ENCODE results near the gene CAMTA1. TPM values are rescaled to one million over a fixed set of nuclear protein-coding genes. Genes with fewer than 3 reads are reported as not detected.

Gene CAMTA1
- total RNA-seq, 1 experiment from 2014 or later = 82.2 TPM

DNA sequence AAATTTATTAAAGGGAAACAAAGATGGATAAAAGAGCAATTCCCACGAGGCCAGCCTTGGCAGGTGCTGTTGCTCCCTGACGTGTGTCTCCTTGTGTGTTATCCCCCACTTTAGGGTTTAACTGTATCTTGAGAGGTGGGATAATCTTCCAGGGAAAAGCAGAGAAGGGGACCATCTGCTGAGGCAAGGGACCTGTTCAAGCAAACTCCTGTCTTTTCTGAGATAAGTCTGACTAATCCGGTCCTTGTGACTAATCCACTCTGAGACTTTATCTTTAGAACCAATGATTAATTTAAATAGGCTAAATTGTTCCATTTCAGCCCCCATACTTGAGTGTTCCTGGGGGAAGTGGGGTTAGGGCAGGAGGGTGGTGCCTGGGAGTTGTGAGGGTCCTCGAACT, 163.6 kb downstream of the CAMTA1 start:
- TF ChIP-seq, protein P1, sequence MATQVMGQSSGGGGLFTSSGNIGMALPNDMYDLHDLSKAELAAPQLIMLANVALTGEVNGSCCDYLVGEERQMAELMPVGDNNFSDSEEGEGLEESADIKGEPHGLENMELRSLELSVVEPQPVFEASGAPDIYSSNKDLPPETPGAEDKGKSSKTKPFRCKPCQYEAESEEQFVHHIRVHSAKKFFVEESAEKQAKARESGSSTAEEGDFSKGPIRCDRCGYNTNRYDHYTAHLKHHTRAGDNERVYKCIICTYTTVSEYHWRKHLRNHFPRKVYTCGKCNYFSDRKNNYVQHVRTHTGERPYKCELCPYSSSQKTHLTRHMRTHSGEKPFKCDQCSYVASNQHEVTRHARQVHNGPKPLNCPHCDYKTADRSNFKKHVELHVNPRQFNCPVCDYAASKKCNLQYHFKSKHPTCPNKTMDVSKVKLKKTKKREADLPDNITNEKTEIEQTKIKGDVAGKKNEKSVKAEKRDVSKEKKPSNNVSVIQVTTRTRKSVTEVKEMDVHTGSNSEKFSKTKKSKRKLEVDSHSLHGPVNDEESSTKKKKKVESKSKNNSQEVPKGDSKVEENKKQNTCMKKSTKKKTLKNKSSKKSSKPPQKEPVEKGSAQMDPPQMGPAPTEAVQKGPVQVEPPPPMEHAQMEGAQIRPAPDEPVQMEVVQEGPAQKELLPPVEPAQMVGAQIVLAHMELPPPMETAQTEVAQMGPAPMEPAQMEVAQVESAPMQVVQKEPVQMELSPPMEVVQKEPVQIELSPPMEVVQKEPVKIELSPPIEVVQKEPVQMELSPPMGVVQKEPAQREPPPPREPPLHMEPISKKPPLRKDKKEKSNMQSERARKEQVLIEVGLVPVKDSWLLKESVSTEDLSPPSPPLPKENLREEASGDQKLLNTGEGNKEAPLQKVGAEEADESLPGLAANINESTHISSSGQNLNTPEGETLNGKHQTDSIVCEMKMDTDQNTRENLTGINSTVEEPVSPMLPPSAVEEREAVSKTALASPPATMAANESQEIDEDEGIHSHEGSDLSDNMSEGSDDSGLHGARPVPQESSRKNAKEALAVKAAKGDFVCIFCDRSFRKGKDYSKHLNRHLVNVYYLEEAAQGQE (IDR thresholded peaks at IDR 0.05; ENCODE audit: insufficient read depth in 1 of 2, low read depth in 2 of 2, low read length in 1 of 2) = no peak
- TF ChIP-seq, protein P2, sequence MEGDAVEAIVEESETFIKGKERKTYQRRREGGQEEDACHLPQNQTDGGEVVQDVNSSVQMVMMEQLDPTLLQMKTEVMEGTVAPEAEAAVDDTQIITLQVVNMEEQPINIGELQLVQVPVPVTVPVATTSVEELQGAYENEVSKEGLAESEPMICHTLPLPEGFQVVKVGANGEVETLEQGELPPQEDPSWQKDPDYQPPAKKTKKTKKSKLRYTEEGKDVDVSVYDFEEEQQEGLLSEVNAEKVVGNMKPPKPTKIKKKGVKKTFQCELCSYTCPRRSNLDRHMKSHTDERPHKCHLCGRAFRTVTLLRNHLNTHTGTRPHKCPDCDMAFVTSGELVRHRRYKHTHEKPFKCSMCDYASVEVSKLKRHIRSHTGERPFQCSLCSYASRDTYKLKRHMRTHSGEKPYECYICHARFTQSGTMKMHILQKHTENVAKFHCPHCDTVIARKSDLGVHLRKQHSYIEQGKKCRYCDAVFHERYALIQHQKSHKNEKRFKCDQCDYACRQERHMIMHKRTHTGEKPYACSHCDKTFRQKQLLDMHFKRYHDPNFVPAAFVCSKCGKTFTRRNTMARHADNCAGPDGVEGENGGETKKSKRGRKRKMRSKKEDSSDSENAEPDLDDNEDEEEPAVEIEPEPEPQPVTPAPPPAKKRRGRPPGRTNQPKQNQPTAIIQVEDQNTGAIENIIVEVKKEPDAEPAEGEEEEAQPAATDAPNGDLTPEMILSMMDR (IDR thresholded peaks at IDR 0.05) = no peak
- no peak for TF ChIP-seq TCF7L2 (IDR thresholded peaks at IDR 0.05; ENCODE audit: low read depth, low read length)
- TF ChIP-seq POLR2AphosphoS5 (IDR thresholded peaks at IDR 0.05; ENCODE audit: low read depth, low read length) = no peak
- no peak for TF ChIP-seq SIN3A (IDR thresholded peaks at IDR 0.05; ENCODE audit: borderline replicate concordance, insufficient read depth, low read depth, low read length)
- Histone ChIP-seq H3K36me3 (ENCODE audit: control insufficient read depth, insufficient read depth, low read length) (no peaks in the 10 kb centered on the region), H3K27ac (ENCODE audit: low read length) (no peak overlapping the region), H3K4me1 (ENCODE audit: control insufficient read depth, insufficient read depth, low read length) (no peaks in the 10 kb centered on the region), H3K27me3 (ENCODE audit: control insufficient read depth, insufficient read depth, low read length) (no peaks in the 10 kb centered on the region), H3K9me3 (ENCODE audit: control insufficient read depth, insufficient read depth, low read depth, low read length) (no peaks in the 10 kb centered on the region), H3K4me3 (ENCODE audit: low read depth in 2 of 2, low read length in 2 of 2) (no peak overlapping the region)
- ChIA-PET POLR2A (no interaction called here), CTCF (no interaction called here)
- intact Hi-C loops (cut with micrococcal nuclease; ENCODE audit: unreplicated experiment) (no loop called here), in situ Hi-C loops (cut with HindIII; ENCODE audit: low pct_unique_long_range_greater_than_20kb, low sequenced_read_pairs) (no loop called here)
- DNase-seq (ENCODE audit: low read depth, low spot score) (no peak), ATAC-seq (no peak)
- no TSS peak for BruUV-seq (replicated peaks)

DNA sequence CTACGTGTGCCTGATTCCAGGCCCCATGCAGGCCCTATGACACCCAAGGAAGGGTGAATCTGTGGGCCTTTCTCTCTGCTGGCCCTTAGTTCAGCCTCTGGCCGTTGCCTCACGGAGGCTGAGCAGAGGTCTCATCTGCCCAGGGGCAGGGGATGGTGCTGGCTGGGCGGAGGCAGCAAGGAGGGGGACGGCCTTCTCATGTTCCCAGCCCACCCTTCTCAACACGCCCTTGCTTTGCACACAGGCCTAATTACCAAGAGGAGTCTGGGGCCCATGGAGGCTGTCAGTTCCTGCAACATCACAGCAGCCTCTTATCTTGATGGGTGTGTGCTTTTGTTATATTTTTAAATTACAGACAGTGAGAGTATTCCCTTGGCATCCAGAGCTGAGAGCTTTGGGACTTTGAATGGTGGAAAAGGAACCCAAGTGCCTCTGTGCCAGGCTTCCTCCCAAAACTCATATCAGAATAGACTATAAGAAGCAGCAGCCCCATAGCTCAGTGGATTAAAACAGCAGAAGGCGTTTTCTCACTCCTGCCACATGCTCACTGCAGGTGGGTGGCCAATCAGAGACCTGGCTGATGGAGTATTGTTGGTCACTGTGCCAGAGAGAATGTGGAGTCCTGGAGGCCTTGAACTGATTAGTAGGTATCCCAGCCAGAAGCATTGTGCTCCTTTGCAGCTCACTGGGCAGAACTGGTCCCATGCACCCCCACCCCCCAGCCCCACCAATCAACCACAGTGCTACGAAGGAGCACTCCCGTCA, 164.9 kb downstream of the CAMTA1 start:
- in situ Hi-C loops (cut with HindIII; ENCODE audit: low pct_unique_long_range_greater_than_20kb, low sequenced_read_pairs) = no loop called here
- no peak overlapping the region for H3K4me3 ChIP-seq (ENCODE audit: low read depth in 2 of 2, low read length in 2 of 2)
- no peak; the same call in 1 of the 2 replicates for ATAC-seq
- H3K27ac ChIP-seq (ENCODE audit: low read length) = no peak overlapping the region
- BruUV-seq (replicated peaks) = no TSS peak
- no peaks in the 10 kb centered on the region for H3K9me3 ChIP-seq (ENCODE audit: control insufficient read depth, insufficient read depth, low read depth, low read length)
- no peaks in the 10 kb centered on the region for H3K27me3 ChIP-seq (ENCODE audit: control insufficient read depth, insufficient read depth, low read length)
- DNase-seq (ENCODE audit: low read depth, low spot score) = no peak
- intact Hi-C loops (cut with micrococcal nuclease; ENCODE audit: unreplicated experiment) = no loop called here
- ChIA-PET CTCF (no interaction called here), POLR2A (no interaction called here)
- TF ChIP-seq, protein P1 (IDR thresholded peaks at IDR 0.05; ENCODE audit: insufficient read depth in 1 of 2, low read depth in 2 of 2, low read length in 1 of 2) = no peak
- TF ChIP-seq POLR2AphosphoS5 (IDR thresholded peaks at IDR 0.05; ENCODE audit: low read depth, low read length) = no peak
- no peak for TF ChIP-seq TCF7L2 (IDR thresholded peaks at IDR 0.05; ENCODE audit: low read depth, low read length)
- TF ChIP-seq, protein P2 (IDR thresholded peaks at IDR 0.05) = no peak
- TF ChIP-seq SIN3A (IDR thresholded peaks at IDR 0.05; ENCODE audit: borderline replicate concordance, insufficient read depth, low read depth, low read length) = no peak
- H3K4me1 ChIP-seq (ENCODE audit: control insufficient read depth, insufficient read depth, low read length) = no peaks in the 10 kb centered on the region
- no peaks in the 10 kb centered on the region for H3K36me3 ChIP-seq (ENCODE audit: control insufficient read depth, insufficient read depth, low read length)
